Stimulated activated CD4-positive, alpha-beta T cell treated with anti-CD3 and anti-CD28 coated beads, Interleukin-12 subunit alpha, Interleukin-12 subunit beta, amount 100 ng/mL, for 4 hours (primary cell): ENCODE results near the gene CIROP.

Source experiments
- DNase-seq: peaks from one replicate; pipeline ENCODE4 v3.0.0-alpha.2; 2020

Gene CIROP

GRCh38 chr14:23063601-23064000 is 41.2 kb downstream of the CIROP start:
- DNase-seq, result no peak

GRCh38 chr14:23062002-23062401 is 42.8 kb downstream of the CIROP start:
- DNase-seq, result no peak

GRCh38 chr14:23060536-23061260 is 44.1 kb downstream of the CIROP start:
- DNase-seq, result no peak

GRCh38 chr14:23058654-23059504 is 45.9 kb downstream of the CIROP start:
- no peak for DNase-seq

GRCh38 chr14:23057757-23058653 is 46.8 kb downstream of the CIROP start:
- peak; percentile 87 for DNase-seq

- peak; percentile 64 for DNase-seq
Observed at GRCh38 chr14:23056956-23057756, 47.6 kb downstream of the CIROP start, which contains the start of gene CDH24. TSS of gene CDH24 (minus strand) at chr14:23057520. CDS start at chr14:23055733, 1,787 bp downstream.

- DNase-seq, result peak; percentile 63
Observed at GRCh38 chr14:23056145-23056955, 48.4 kb downstream of the CIROP start.

GRCh38 chr14:23055621-23056144 is 49.1 kb downstream of the CIROP start:
- no peak for DNase-seq

- DNase-seq, result no peak
Observed at GRCh38 chr14:23055147-23055550, 49.6 kb downstream of the CIROP start.

GRCh38 chr14:23054000-23054811 is 50.6 kb downstream of the CIROP start:
- peak; percentile 21 for DNase-seq

- no peak for DNase-seq
Observed at GRCh38 chr14:23053426-23053825, 51.4 kb downstream of the CIROP start.

- no peak for DNase-seq
Observed at GRCh38 chr14:23052671-23053070, 52.1 kb downstream of the CIROP start.

GRCh38 chr14:23052182-23052623 is 52.6 kb downstream of the CIROP start:
- DNase-seq, result no peak

GRCh38 chr14:23051141-23052057 is 53.4 kb downstream of the CIROP start:
- DNase-seq, result no peak
